HG02970 (cell line): ENCODE data around the gene DPPA5.
"Not testable (repeated sequence)": the region's sequence is repeated elsewhere in the genome, so short reads cannot be mapped to it uniquely, and the experiment has no call there.

Experiments
- ATAC-seq: cut with Tn5 transposase; IDR thresholded peaks from one replicate; pipeline ENCODE4 v1.9.1; 2021; ENCODE audit warnings: mild to moderate bottlenecking, moderate library complexity, moderate number of reproducible peaks; ENCODE audit not compliant: unreplicated experiment, low FRiP score

Gene DPPA5

GRCh38 chr6:73353636-73354593 lies at the start of gene DPPA5:
Gene DPPA5 (minus strand): TSS chr6:73354276. CDS start chr6:73354225, 51 bp downstream.
- ATAC-seq, result no peak

GRCh38 chr6:73400656-73401055 lies 46.6 kb upstream of the DPPA5 start:
- no peak for ATAC-seq

GRCh38 chr6:73395875-73396274 lies 41.8 kb upstream of the DPPA5 start:
- no peak for ATAC-seq

- no peak for ATAC-seq
Measured at GRCh38 chr6:73394577-73395354, 40.7 kb upstream of the DPPA5 start, which contains the start of gene DDX43. Gene DDX43 (plus strand): TSS chr6:73394828. CDS start chr6:73394906, 78 bp downstream.

- ATAC-seq, result no peak
Measured at GRCh38 chr6:73393278-73393677, 39.2 kb upstream of the DPPA5 start.

GRCh38 chr6:73392188-73392587 lies 38.1 kb upstream of the DPPA5 start:
- not testable (repeated sequence) for ATAC-seq

- no peak for ATAC-seq
Measured at GRCh38 chr6:73391675-73392074, 37.6 kb upstream of the DPPA5 start.

- no peak for ATAC-seq
Measured at GRCh38 chr6:73389854-73390253, 35.8 kb upstream of the DPPA5 start.

GRCh38 chr6:73388800-73389512 lies 34.9 kb upstream of the DPPA5 start:
- ATAC-seq, result peak; percentile 47

GRCh38 chr6:73388433-73388799 lies 34.3 kb upstream of the DPPA5 start:
- ATAC-seq, result no peak

- no peak for ATAC-seq
Measured at GRCh38 chr6:73382462-73383113, 28.5 kb upstream of the DPPA5 start.

GRCh38 chr6:73381531-73381930 lies 27.5 kb upstream of the DPPA5 start:
- ATAC-seq, result not testable (repeated sequence)

- ATAC-seq, result no peak
Measured at GRCh38 chr6:73377225-73377624, 23.1 kb upstream of the DPPA5 start.

- no peak for ATAC-seq
Measured at GRCh38 chr6:73375216-73375615, 21.1 kb upstream of the DPPA5 start.

- no peak for ATAC-seq
Measured at GRCh38 chr6:73372516-73372915, 18.4 kb upstream of the DPPA5 start.

- ATAC-seq, result no peak
Measured at GRCh38 chr6:73371984-73372383, 17.9 kb upstream of the DPPA5 start.

GRCh38 chr6:73369563-73369962 lies 15.5 kb upstream of the DPPA5 start, which contains the start of gene OOEP:
Gene OOEP (minus strand): TSS chr6:73369897. CDS start chr6:73369792, 105 bp downstream.
- no peak for ATAC-seq

- ATAC-seq, result no peak
Measured at GRCh38 chr6:73369157-73369556, 15.1 kb upstream of the DPPA5 start.

GRCh38 chr6:73368675-73369074 lies 14.6 kb upstream of the DPPA5 start:
- no peak for ATAC-seq

GRCh38 chr6:73367761-73368355 lies 13.8 kb upstream of the DPPA5 start:
- ATAC-seq, result no peak
